Stimulated activated CD8-positive, alpha-beta memory T cell treated with anti-CD3 and anti-CD28 coated beads, Interleukin-12 subunit alpha, Interleukin-12 subunit beta, amount 100 ng/mL, for 24 hours (primary cell): Measurements from ENCODE around the gene PPP2R3C.
"Not testable (repeated sequence)": the region's sequence is repeated elsewhere in the genome, so short reads cannot be mapped to it uniquely, and the experiment has no call there.

Source experiments
- DNase-seq: peaks from one replicate; pipeline ENCODE4 v3.0.0-alpha.2; 2020; ENCODE audit errors: extremely low read depth

The PPP2R3C gene

DNA sequence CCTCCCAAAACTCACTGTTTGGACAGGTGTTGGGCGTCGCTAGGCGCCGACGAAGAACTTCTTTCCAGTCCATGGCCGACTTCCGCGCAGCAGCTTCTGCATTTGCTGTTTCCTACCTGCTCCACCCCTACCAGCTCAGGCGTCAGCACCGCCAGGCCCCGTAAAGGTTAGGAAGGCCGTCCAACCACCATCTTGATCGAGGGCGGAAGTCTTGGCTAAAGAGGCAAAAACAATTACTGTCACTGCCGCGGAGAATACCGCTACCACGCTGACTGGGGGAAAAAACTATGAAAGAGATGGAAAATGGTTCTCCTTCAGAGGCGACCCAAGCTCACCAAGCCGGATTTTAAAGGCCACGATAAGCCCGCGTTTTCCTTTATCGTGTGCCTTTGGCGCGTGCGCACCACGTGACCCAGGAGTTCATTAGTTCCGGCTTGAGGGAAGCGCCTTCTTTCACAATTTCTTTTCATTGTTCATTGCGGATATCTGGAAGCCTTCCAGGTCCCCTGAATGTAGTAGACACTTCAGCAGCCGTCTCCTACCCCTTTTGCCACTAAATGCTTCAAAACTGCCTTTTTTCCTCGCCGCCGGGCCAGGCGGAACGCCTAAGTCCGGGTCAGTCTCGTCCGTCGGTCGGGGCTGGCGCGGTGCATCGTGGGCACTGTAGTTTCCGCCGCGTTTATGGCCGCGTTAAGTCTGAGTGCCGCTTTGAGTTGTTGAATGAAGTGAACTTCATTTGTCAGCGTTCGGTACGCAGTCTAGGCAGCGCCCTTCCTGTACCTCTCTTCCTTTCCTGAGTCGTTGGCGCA is at the start of gene PPP2R3C, which contains the start of gene PRORP:
TSS of gene PPP2R3C (minus strand) at position 104 of the 809 bp plus-strand sequence. CDS start at position 73, 31 bp downstream.
TSS of gene PRORP (plus strand) at position 666 of the 809 bp plus-strand sequence. CDS start 694 bp downstream, outside the sequence.
- DNase-seq: peak; percentile 71

DNA sequence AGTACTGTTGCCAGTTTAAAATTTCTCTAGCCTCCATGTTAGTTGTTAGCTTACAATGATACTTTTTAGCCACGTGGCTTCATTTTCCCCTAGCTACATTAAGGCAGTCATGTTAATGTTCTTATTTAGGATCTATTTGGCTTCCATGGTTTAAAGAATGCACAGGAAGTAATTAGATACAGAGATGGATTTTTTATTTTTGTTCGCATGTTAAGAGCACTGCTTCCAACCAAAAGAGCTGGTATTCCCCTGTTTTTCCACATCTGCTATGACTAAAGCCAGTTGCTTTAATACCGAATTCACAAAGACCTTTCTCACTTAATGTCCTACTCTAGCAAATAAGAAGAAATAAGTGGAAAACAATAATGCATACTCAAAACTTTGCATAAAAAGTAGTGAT is 45.7 kb upstream of the PPP2R3C start:
- DNase-seq: no peak

DNA sequence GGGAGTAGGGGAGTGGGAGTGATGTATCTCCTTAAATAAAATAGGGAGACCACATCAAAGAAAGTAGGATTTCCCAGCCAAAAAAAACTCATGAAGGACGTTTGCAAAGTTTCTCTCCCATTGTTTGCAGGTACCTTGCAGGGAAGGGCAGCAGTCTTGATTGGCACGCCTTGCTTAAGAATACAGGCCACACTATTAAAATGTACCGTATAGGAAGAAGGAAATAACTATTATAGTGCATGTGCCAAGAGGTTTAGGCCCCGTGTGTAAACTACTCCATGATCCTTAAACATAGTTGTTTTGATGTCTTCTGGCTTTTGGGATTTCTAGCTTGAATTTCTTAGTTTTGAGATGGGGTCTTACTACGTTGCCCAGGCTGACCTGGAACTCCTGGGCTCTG is 43.1 kb upstream of the PPP2R3C start:
- DNase-seq: no peak

DNA sequence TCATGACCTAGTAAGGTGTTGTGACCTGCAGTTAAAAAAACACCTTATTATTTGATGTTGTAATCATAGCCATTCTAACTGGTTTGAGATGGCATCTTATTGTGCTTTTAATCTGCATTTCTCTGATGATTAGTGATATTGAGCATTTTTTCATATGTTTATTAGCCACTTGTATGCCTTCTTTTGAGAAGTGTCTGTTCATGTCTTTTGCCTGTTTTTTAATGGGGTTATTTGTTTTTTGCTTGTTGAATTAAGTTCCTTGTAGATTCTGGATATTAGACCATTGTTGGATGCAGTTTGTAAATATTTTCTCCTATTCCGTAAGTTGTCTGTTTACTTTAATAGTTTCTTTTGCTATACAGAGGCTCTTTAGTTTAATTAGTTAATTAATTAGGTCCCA is 41.6 kb upstream of the PPP2R3C start:
- no peak for DNase-seq

- no peak for DNase-seq
These were observed 39.4 kb upstream of the PPP2R3C start for GRCh38 chr14:35161231-35161630.

DNA sequence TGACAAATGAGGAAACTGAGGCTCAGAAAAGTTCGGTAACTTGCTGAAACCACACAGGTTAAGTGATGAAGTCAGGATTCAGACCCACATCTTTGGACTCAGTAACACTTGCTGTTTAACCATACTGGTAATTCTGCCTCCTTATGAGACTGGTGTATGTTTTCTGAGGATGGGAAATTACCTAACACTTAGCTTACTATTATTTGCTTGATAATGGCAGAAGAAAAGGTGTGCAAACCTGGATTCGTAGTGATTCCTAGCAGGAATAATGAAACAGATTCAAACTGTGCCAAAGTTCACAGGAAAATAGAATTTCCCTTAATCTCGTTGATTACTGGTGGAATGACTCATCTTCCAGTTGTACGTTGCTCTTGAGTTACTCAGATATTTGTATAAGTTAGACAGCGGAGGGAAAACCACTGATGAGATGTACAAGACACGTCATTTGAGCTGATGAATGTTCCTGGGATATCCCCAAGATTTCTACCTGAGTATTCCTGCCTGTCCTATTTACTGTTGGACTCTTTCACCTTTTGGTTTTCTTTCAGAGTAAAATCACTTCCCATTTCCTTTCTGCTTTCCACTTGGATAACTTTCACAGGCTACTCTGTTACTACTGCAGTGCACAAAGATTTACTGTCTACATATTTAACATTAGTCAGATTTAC is 38.1 kb upstream of the PPP2R3C start:
- DNase-seq: no peak

DNA sequence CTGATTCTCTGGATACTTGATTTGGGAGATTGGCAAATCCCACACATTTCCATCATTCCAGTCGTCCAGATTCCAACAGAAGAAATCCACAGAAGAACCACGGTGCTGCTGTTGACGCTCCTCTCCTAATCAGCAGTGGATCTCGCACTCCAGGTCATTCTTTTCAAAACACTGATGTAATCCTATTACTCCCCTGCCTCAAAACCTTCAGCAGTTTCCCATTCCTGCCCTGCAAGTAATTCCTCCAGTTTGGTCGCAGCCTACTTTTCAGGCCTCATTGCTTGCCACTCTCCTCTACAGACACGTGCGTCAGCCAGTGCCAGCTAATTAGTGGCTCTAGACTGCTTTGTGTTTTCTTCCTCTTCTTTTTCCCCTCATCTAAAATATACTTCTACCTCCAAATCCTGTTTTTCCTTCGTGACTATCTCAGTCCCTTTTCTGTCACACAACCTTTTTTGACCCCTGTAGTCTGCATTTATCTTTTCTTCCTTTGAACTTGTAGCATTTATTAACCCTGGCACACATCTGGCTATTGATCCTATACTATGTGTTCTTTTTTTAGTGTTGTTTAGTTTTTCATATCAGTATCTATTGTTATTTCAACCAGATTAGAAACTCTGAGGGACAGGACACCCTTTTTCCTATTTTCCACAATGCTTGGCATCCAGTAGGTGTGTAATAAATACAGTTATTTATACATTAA is 37.3 kb upstream of the PPP2R3C start:
- no peak for DNase-seq

DNA sequence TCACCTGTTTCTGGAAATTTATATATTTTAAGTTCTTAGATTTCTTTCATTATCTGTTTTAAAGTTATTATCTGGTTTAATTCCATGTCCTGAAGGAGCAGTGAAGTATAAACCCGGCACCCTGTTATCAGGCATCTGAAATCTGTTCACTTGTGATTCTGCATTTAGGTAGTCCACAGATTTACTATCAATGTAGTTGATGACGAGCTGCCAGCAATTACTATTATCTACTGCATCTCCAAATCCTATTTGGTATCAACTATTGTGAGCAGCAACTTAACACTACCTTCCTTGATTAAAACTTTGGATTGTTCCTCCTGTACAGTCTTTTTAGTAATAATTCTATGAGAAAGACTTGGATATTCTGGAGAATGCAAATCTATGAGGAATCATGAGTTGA is 36.7 kb upstream of the PPP2R3C start:
- no peak for DNase-seq

GRCh38 chr14:35155962-35156361 is 34.2 kb upstream of the PPP2R3C start:
- no peak for DNase-seq

DNA sequence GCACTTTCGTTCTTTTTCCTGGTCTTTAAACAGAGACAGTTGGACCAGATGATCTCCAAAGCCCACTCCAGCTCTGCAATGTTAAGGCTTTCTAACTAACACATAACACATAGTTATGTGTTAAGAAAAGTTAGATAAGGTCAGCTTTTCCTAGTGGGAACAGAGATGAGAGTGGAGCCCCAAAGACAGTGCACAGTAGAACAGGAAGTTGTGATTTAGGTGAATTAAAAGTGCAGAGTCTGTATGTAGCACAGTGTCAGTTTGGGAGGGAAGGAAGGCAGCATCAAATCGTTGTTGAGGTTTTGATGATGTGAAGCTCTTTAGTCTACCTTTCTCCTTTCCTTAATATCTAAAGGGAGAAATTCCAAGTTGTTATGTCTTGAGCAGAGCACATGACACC is 32.2 kb upstream of the PPP2R3C start:
- DNase-seq: no peak

GRCh38 chr14:35152531-35152930 is 30.7 kb upstream of the PPP2R3C start:
- DNase-seq: not testable (repeated sequence)

- DNase-seq: no peak
These were observed 27.4 kb upstream of the PPP2R3C start for GRCh38 chr14:35149239-35149638.

DNA sequence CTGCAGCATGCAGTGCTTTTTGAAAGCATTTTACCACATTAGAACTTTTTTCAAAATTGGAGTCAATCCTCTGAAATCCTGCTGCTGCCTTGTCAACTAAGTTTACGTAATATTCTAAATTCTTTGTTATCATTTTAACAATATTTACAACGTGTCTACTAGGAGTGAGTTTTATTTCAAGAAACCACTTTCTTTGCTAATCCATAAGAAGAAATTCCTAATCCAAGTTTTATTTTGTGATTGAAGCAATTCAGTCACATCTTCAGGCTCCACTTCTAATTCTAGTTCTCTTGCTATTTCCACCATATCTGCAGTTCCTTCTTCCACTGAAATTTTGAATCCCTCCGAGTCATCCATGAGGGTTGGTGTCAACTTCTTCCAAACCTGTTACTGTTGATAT is 25.9 kb upstream of the PPP2R3C start:
- no peak for DNase-seq

DNA sequence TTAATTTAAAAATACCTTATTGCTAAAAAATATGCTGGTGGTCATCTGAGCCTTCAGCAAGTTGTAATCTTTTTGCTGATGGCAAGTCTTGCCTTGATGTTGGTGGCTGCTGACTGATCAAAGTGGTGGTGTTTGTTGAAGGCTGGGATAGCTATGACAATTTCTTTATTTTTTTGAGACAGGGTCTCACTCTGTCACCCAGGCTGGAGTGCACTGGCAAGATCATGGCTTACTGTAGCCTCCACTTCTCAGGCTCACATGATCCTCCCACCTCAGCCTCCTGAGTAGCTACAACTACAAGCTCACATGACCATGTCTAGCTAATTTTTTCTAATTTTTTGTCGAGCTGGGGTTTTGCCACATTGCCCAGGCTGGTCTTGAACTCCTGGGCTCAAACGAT is 25.4 kb upstream of the PPP2R3C start:
- DNase-seq: no peak

DNA sequence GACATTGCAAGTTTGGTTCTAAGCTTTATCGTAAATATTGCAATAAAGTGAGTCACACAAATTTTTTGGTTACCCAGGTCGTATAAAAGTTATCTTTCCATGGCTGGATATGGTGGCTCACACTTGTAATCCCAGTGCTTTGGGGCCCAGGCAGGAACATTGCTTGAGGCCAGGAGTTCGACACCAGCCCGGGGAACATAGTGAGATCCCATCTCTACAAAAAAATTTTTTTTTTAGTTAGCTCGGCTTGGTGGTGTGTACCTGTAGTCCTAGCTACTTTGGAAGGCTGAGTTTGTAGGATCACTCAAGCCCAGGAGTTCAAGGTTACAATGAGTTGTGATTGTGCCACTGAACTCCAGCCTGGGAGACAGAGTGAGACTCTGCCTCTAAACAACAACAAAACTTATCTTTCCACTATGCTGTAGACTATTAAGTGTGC is 24.9 kb upstream of the PPP2R3C start:
- no peak for DNase-seq

DNA sequence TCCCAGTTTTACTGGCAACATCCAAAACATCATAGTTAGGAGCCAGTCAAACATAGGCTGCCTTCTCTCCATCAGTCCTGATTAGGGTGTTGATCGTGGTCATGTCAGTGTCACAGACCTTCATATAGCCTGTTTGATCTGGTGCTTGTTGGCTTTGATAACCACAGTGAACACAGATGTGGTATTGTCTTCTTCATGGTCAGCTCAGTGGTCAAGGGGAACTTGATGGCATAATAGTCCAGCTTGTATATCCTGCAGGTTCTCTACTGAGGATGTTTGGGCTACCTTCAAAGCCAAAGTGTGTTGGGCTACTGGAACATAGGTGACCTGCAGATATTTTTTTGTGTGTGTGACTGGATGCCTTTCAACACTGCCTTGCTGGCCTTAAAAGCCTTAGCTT is 22.2 kb upstream of the PPP2R3C start:
- no peak for DNase-seq

DNA sequence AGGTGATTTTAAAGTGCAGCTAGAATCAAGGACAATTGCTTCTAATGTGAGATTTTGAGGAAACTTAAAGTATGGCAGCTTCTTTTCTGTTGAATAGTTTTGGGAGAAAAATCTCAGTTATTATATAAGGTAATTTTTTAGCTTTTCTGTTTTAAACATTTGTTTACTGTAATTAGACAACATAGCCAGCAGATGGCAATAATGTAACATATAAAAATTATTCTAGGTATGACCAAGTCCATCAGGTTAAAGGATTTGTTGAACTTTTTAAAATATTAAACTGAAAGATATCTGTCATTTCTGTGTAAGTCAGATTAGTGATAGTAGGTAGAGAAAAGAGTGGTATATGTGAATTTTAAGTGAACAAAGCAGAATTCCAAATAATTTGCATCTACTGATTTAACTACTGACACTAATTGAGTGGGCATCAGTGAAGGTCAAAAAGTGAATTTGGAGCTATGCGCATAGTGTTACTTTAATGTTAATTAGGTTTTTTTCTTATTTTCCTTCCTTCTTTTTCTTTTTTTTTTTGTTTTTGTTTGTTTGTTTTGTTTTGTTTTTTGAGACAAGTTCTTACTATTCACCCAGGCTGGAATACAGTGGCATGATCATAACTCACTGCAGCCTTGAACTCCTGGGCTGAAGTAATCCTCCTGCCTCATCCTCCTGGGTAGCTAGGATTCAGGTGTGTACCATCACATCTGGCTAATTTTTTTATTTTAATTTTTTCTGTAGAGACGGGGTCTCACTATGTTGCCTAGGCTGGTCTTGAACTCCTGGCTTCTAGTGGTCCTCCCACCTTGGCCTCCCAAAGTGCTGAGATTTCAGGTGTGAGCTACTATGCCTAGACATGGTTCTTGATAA is 19.2 kb upstream of the PPP2R3C start:
- DNase-seq: no peak

- DNase-seq: no peak
These were observed 16.8 kb upstream of the PPP2R3C start for GRCh38 chr14:35138585-35138984.

DNA sequence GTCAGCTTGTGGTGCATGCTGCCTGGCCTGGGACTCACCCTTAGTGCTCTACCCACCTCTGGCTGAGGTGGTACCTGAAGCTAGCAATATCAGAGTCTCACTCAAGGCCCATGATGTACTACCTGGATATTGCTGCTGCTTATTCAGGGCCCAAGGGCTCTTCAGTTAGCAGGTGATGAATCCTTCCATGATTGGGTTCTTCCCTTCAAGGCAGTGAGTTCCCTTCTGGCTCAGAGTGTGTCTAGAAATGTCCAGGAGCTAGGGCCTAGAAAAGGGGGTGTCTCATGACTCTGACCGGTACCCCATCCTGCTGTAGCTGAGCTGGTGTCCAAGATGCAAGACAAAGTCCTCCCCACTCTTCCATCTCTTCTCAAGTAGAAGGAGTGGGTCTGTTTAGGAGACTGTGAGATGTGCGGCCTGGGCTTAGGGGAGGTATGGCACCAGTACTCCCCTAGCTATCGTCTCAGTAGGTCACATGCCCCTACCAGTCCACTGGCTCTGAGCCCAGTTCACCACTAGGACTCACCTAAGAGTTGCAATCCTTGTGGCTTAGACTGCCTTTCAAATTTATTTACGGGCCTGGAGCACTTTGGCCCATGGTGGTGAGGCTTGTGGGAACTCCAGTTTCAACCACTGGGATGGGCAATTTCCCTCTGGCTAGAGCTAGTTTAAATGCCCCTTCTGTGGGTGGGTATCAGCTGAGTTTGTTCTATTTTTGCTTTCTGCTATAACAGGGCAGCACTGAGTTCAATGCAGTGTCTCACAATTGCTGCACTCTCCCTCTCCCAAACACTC is 12.7 kb upstream of the PPP2R3C start:
- DNase-seq: no peak

DNA sequence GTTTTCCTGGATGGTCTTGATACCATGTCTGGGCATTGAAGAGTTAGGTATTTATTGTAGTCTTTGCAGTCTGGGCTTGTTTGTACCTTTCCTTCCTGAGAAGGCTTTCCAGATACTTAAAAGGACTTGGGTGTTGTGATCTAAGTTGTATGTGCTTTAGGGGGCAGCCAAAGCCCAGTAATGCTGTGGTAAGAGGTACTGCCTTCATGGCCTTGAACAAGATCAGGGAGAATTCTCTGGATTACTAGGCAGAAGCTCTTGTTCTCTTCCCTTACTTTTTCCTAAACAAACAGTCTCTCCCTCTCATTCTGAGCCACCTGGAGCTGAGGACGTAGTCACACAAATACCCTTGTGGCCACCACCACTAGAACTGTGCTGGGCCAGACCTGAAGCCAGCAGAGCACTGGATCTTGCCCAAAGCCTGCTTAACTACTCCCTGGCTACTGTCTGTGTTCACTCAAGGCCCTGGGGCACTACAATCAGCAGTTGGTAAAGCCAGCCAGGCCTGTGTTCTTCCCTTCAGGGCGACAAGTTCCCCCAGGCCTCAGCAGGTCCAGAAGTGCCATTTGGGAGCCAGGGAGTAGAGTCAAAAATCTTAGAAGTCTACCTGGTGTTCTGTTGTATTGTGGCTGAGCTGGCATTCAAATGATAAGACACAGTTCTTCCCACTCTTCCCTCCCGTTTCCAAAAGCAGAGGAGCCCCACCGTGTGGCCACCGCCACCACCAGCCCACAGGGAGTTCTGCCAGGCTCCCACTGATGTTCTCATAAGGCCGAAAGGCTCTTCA is 11.9 kb upstream of the PPP2R3C start:
- DNase-seq: no peak
